A673 (cell line): Measurements from ENCODE around the gene PTGIS. TPM values are rescaled to one million over a fixed set of nuclear protein-coding genes. Genes with fewer than 3 reads are reported as not detected.

Source experiments
- BruUV-seq: library from RNA; stranded (reverse); fragments of 400-500 nt; replicated peaks from 2 replicates; lab custom pipeline; 2021; lab: Mats Ljungman, UMichigan
- CTCF ChIA-PET: fragments of 300-600 bp; sonication (Branson Sonifier 250); formaldehyde crosslinking; loops from one replicate; lab custom pipeline; 2022; ENCODE audit warnings: antibody characterized with exemption; lab: Charles Lee
- POLR2A ChIA-PET: fragments of 300-600 bp; sonication (Branson Sonifier 250); formaldehyde crosslinking; loops from one replicate; lab custom pipeline; 2022; ENCODE audit warnings: antibody characterized with exemption; ENCODE audit not compliant: low non-redundant PET; lab: Charles Lee
- DNase-seq: peaks from one replicate; pipeline ENCODE4 v3.0.0-alpha.2; 2015; ENCODE audit warnings: low spot score
- H3K27ac ChIP-seq: fragments of 200-600 bp; sonication (generic); 2 replicates; pipeline ENCODE4 v1.5.1; 2016; ENCODE audit warnings: mixed run types, low read depth, mild to moderate bottlenecking, mixed read lengths, antibody characterized with exemption, low read length; ENCODE audit not compliant: poor library complexity, severe bottlenecking
- H3K27me3 ChIP-seq: fragments of 200-600 bp; sonication (generic); replicated peaks from 2 replicates; pipeline ENCODE4 v1.6.1; 2017; ENCODE audit warnings: mixed run types, low read depth, mild to moderate bottlenecking, mixed read lengths, antibody characterized with exemption, low read length; ENCODE audit not compliant: insufficient read depth, poor library complexity
- H3K36me3 ChIP-seq: fragments of 200-600 bp; sonication (generic); 2 replicates; pipeline ENCODE4 v1.6.1; 2016; ENCODE audit warnings: mixed run types, mild to moderate bottlenecking, mixed read lengths, antibody characterized with exemption, low read length; ENCODE audit not compliant: insufficient read depth, poor library complexity, severe bottlenecking
- H3K4me1 ChIP-seq: fragments of 200-600 bp; sonication (generic); 2 replicates; pipeline ENCODE4 v1.6.1; 2017; ENCODE audit warnings: mixed run types, mild to moderate bottlenecking, mixed read lengths, antibody characterized with exemption, low read length; ENCODE audit not compliant: insufficient read depth, poor library complexity, severe bottlenecking
- H3K4me3 ChIP-seq: fragments of 200-600 bp; sonication (generic); 2 replicates; pipeline ENCODE4 v1.5.1; 2016; ENCODE audit warnings: low read depth, mixed run types, mild to moderate bottlenecking, mixed read lengths, low read length; ENCODE audit not compliant: poor library complexity, severe bottlenecking
- H3K9me3 ChIP-seq: fragments of 200-600 bp; sonication (generic); 2 replicates; pipeline ENCODE4 v1.6.1; 2016; ENCODE audit warnings: mixed run types, low read depth, mild to moderate bottlenecking, mixed read lengths, antibody characterized with exemption, low read length; ENCODE audit not compliant: poor library complexity, severe bottlenecking
- CTCF ChIP-seq: fragments of 300-800, 200-600 bp; sonication (generic); conservative IDR thresholded peaks from 2 replicates; pipeline ENCODE4 v1.5.1; 2017; ENCODE audit warnings: low read depth, mild to moderate bottlenecking, antibody characterized with exemption, low read length, moderate library complexity, mixed read lengths
- EZH2 ChIP-seq: fragments of 200-600 bp; sonication (generic); IDR thresholded peaks from 2 replicates; pipeline ENCODE4 v1.6.1; 2017; ENCODE audit warnings: borderline replicate concordance, low read depth, mild to moderate bottlenecking, mixed read lengths, antibody characterized with exemption, low read length; ENCODE audit not compliant: poor library complexity, severe bottlenecking
- intact Hi-C: fragments of 100-400 bp; cut with micrococcal nuclease; formaldehyde crosslinking; loops from one replicate; pipeline ENCODE4 v1.10.0; 2022; ENCODE audit not compliant: unreplicated experiment
- total RNA-seq: library from RNA; stranded (reverse); gene quantifications from 2 replicates; pipeline ENCODE4 v1.2.3, GENCODE V29; 2021

PTGIS gene
- total RNA-seq, 1 experiment from 2014 or later = not detected

GRCh38 chr20:49545572-49545971, 22.4 kb downstream of the PTGIS start:
- CTCF ChIA-PET = no interaction called here
- BruUV-seq = no TSS peak

GRCh38 chr20:49544535-49544934, 23.4 kb downstream of the PTGIS start:
- Histone ChIP-seq H3K36me3 (no peaks in the 10 kb centered on the region), H3K9me3 (peaks cover 6% of the 10 kb centered on the region), H3K4me1 (no peaks in the 10 kb centered on the region), H3K27me3 (peaks cover 4% of the 10 kb centered on the region), H3K4me3 (no peak overlapping the region), H3K27ac (no peak overlapping the region)
- TF ChIP-seq CTCF (no peak), EZH2 (no peak)
- intact Hi-C loops = loop anchor here (5.0 kb wide), 1 partner anchor 343 kb away; no protein-coding TSS in a partner anchor
- no peak for DNase-seq
- CTCF ChIA-PET = interaction anchor here (0.5 kb wide), 1 partner anchor 30 kb away, joined by 3 read pairs; no protein-coding TSS in a partner anchor
- POLR2A ChIA-PET = no interaction called here
- BruUV-seq = no TSS peak

More at GRCh38 chr20:49545572-49545971, 22.4 kb downstream of the PTGIS start:
- no peak for DNase-seq
- peaks cover 6% of the 10 kb centered on the region for H3K9me3 ChIP-seq
- H3K27ac ChIP-seq = no peak overlapping the region
- H3K27me3 ChIP-seq = peaks cover 5% of the 10 kb centered on the region
- intact Hi-C loops = no loop called here
- no peak for TF ChIP-seq EZH2
- peak; percentile 31; the same call in 1 of the 2 replicates for TF ChIP-seq CTCF
- no peaks in the 10 kb centered on the region for H3K4me1 ChIP-seq
- H3K36me3 ChIP-seq = no peaks in the 10 kb centered on the region
- H3K4me3 ChIP-seq = no peak overlapping the region
- POLR2A ChIA-PET = no interaction called here

- H3K36me3 ChIP-seq = no peaks in the 10 kb centered on the region
- ChIA-PET POLR2A (no interaction called here), CTCF (interaction anchor here (0.5 kb wide), 1 partner anchor 31 kb away, joined by 3 read pairs; no protein-coding TSS in a partner anchor)
- BruUV-seq = no TSS peak
- no peak overlapping the region for H3K4me3 ChIP-seq
- no peak for TF ChIP-seq CTCF
- TF ChIP-seq EZH2 = no peak
- intact Hi-C loops = loop anchor here (5.0 kb wide), 1 partner anchor 343 kb away; no protein-coding TSS in a partner anchor
- H3K4me1 ChIP-seq = no peaks in the 10 kb centered on the region
- no peak overlapping the region for H3K27ac ChIP-seq
- no peak for DNase-seq
- no peaks in the 10 kb centered on the region for H3K27me3 ChIP-seq
- peaks cover 6% of the 10 kb centered on the region for H3K9me3 ChIP-seq
These were observed 24.0 kb downstream of the PTGIS start for GRCh38 chr20:49543858-49544437.
